Amniotic stem cell (primary cell): ENCODE results near the gene ZNF19.

Experiments used
- DNase-seq: peaks from one replicate; lab custom pipeline; 2025; lab: John Stamatoyannopoulos, UW

The ZNF19 gene

DNA sequence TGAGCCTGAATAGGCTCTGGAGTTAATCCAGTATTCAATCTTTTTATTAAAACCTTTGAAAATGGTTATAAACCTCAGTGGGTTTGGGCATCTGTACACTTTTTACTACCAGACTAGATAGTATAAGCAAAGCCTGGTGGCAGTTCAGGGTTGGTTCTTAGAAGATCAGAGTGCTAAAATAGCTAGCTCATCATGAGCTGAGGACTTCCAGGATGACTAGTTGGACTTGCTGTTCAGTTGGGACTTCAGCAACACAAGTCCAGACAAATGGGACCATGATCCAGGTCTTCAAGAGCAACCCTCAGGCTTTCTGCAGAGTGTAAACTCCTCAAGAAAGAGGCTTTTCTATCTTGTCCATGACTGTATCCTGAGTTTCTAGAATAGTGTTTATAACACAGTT is 1.2 kb upstream of the ZNF19 start:
- no peak for DNase-seq

DNA sequence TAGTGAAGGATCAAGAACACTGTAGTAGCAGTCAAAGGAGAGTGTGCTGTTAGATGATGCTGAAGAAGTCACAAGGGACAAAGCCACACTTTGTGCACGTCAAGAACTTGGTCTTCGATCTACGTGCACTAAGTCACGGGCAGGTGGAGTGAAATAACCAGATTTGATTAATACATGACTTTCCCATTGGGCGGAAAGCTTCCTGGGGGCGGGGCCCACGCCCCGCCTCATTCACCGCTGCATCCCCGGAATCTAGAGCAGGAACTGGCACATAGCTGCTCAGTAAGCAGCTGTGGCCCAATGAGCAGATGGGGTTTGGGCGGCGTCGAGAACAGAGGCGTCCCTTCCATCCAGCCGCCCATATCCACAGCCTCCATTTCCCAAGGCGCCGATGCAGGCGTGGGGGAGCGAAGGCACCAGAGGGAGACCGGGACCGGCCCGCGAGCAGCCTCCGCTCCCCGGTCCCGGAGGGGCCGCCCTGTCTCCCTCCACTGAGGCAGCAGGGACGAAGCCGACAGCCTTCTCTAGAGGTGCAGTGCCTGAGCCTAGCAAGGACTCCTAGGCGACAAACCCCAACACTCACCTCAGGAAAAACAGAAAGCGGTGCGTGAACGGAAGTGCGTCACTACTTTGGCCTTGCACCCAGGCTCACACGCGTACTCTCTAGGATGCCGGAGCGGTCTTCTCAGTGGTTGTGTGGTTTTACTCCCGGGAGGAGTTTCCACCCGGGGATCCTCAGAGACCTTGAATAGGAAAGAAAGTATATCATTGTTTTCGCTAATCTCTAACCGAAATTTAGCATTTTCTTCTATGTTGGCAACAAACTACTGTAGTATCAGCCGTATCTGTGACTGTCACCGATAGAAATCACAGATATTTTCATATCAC is 4.9 kb downstream of the ZNF19 start:
- peak; percentile 85 for DNase-seq

DNA sequence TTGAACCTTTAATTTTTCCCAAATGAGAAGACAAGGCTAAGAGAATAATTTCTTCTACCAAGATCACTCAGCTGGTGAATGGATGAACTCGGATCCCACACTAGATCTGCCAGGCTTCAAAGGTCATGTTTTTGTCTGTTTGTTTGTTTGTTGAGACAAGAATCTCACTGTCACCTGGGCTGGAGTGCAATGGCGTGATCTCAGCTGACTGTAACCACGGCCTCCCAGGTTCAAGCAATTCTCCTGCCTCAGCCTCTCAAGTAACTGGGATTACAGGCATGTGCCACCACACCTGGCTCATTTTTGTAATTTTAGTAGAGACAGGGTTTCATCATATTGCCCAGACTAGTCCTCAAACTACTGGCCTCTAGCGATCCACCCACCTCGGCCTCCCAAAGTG is 6.6 kb downstream of the ZNF19 start:
- DNase-seq: no peak

DNA sequence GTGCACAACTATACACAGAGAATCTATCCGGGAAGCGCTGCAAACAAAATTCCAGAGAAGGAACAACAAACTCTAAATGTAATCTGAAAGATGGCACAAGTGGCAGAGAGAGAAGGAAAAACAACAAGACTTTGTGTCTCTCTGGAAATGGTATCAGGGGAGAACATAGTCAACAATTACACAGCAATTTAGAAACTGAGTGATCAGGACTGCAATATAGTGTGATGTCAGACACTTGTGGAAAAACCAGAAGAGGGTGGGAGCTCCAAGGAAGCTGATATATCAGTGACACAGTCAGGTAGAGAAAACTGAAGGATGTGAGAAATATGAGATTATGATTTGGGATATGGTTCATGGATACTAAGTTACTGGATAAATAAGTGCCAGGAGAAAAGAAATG is 8.2 kb downstream of the ZNF19 start:
- no peak for DNase-seq

DNA sequence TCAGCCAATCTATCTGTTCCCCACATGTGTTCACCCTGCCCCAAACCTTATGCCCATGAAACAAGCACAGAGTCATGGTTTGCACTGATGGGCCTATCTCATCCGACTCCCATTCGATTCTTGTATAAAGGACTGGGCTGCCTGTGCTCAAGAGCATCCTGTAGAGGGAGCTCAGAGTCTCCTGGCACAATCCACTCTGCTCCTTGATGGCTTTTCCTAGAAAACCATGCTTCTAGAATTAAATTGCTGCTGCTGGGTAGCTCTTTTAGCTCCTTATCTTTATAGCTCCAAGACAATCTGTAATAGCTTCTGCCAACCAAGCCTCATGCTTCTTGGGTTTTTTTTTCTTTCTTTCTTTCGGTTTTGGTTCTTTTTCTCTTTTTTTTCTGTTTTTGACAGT is 9.7 kb downstream of the ZNF19 start:
- no peak for DNase-seq

DNA sequence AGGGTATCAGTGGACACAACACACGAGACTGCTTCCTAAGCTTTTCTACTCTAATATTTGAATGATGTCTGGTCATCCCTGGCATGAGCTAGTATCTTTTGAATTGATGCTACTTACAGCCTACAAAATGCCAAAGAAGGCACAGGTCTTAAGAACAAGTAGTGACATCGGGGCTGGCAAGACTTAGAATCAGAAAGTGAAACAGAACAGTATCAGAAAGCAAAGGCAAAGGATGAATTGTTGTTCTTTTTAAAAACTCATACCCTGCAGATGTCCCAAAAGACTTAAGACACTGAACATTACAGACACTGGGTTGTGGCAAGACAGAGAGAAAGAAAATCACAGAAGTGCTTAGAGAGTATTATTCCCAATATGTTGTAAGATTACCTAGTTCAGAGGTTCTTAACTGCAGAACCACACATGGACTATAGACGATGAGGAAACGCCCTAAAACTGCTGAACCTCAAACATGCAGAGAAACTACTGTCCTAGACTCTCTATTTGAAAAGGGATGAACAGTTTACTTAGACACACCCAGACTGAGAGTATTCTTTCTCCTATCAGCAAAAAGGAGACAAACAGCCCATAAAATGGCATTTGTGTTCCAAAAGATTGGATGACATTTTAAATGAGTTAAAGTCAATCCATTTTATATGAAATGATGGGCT is 12.5 kb downstream of the ZNF19 start:
- DNase-seq: no peak

DNA sequence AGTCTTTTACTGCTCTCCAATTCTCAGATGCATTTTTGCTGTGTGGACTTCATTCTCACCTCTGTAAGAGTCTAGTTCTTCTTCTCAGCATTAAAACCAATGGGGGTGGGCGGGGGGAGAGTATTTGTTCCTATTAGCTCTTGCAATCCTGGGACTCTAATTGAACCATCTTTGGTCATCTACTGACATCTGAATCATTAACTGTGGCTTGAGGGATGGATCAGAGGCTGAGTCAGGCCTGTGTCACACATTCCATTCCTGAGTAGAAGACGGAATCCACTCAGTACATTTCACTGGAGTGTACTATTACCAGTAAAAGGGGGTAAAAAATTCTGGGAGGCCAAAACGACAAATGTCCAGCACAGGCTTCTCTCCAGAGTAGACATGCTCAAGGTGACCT is 14.3 kb downstream of the ZNF19 start:
- peak; percentile 54 for DNase-seq

DNA sequence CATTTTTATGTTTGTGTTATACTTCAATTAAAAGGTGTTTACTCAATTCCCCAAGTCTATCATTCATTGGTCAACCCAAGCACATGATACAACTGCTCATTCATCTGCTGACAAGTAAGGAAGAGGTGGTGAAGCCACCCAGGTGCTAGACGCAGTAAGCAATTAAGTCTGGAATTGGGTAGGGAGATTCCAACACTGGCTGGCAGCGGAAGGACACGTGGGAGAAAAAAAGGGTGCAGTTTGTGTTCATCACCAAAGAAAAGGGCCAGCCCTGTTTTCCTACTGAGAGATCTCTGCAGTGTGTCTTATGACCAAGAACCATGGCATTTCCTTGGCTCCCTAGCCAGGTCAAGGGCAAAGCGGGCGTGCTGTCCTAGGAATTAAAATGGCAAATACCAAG is 15.2 kb downstream of the ZNF19 start:
- DNase-seq: no peak

DNA sequence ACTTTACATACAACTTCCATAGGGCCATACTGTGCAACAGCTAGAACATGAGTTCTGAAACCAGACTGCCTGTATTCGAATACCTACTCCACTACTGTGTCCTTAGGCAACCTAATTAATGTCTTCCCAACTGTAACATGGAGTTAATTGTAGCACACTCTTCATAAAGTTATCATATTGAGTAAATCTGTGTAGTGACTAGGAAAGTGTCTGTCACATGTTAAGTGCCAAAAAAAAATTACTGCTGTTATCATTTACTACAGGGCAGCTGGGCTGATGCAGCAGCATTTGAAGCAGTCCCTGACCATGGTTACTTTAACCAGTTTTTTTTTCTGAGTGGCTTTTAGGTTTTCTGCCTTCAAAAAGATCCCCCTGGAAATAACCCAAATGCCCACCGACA is 16.2 kb downstream of the ZNF19 start:
- no peak for DNase-seq

DNA sequence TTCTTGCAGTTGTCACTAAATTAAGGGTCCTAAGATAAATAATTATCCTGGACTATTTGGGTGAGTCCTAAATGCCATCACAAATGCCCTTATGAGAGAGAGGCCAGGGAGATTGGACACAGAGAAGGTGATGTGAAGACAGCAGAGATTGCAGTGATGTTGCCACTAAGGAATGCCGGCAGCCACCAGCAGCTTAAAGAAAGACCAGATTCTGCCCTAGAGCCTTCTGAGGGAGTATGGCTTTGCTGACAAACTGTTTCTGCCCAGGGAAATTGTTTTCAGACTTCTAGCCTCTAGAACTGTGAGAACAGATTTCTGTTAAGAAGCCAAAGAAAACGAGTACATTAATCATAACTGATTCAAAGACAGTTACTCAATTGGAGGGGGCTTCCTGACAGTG is 17.1 kb downstream of the ZNF19 start:
- no peak for DNase-seq

DNA sequence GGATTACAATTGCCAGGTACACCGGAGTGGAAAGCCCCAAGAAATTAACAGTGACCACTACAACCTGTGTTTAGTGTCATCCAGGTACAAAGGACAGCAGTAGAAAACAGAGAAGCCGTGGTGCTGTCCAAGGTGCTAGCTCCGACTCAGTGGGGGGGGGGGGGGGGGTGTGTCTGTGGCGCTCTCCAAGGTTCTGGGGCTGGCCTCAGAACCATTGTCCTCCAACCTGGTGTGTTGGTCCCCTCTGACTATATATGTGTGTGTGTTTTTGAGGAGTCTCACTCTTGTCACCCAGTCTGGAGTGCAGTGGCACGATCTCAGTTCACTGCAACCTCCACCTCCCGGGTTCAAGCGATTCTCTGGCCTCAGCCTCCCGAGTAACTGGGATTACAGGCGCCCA is 21.3 kb downstream of the ZNF19 start:
- no peak for DNase-seq

DNA sequence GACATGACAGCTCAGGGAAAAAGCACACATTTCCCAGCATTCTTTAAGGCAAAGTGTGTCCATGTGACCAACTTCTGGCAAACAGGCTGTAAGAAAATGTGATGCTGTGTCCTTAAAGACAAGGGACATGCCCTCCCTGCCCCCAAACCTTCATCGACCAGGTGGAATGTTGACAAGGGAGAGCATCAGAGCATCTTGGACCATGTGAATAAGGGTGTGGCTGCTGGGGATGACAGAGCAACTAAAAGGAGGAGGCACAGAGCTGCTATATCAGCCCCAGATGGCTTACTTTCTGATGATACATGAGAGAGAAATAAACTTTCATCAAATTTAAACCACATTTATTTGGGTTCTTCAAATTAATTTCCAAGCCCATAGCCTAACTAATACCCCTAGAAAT is 24.9 kb downstream of the ZNF19 start:
- DNase-seq: no peak

DNA sequence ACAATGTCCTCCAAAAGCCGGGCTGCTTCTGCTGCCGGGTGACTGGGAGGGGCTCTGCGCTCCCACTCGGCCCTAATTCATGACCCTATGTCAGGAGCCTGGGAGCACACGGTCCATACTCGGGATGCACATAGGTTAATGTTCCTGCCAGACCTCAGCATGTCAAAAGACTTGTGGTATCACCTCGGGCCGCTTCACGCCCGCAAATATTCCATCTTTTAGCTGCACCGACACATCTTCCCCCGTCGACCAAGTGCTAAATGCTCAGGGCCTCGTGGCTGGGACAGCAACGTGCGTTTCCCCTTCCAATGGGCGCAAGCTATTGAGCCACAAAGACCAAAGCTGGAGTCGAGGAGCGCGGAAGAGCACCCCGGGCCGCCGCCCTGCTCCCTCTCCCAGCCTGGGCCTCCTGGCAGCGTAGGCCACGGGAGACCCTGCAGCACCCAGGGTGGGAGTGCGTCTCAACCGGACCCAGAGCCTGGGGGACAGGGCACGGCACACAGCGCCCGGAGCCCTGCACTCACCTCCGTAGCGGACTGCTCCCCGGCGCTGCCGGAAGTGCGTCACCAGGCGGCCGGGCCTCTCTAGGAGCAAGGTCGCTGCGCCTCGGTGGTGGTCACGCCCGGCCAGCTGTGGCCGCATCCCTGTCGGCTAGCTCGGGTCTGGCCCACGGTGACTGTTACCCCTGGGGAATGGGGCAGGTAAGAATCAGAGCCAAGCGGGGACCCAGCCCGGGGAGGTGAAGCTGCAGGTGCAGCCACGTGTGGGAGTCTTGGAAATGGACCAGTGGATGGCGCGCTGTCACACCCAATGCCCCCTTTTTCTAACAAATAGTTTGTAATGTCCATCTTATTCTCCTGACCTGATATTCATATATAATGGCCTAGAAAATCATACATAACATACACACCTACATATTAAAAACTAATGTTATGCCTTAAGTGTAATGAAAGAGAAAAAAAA is 27.2 kb downstream of the ZNF19 start, which contains the start of gene ZNF23:
TSS of gene ZNF23 (minus strand) at position 562 of the 963 bp plus-strand sequence. CDS start 5,451 bp downstream, outside the sequence.
- DNase-seq: peak; percentile 13

DNA sequence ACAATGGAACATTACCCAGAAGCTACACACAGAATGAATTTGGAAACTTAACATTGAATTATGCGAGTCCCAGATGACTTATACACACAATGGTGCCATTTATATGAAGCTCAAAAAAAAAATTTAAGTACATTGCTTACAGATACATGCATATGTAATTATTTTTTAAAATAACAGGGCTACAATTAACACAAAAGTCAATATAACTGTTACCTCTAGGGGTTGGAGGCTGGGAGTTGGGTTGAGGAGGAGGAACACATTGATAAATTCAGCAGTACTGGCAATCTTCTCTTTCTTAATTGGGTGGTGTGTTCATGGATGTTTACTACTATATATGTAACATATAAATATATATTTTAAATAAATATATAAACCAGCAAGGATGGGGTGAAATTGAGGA is 28.2 kb downstream of the ZNF19 start:
- no peak for DNase-seq

DNA sequence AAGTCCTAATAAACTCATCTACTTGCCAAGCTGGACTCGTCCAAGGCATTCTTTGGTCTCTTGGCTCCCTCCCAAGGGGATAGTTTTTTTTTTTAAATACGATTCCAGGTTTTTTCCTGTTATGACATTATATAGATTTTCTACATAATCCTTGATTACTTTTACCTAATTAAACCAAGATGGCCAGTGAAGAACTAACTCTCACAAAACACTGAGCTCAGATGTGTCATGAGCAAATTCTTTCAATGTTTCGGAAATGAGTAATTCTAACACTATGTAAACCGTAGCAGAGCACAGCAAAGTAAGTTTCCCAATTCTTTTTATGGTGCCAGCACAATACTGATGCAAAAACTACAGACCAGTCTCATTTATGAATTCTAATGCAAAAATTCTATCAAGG is 28.9 kb downstream of the ZNF19 start:
- peak; percentile 47 for DNase-seq

DNA sequence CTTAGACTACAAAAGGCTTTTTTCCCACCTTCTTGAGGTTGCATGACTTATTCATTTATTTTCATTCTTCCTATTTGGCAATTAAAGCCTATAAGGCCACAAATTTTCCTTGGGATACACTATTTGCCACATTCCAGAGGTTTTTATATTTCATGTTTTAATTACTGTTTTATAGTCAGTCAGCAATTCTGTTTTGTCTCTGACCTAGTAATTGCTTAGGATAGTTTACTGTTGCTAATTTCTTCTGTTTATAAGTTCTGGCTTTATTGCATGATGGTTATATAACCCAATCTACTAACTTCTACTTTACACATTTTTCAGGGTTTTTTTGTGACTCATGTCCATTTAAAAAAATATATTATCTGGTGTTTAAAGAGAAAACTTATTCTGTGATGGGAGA is 29.6 kb downstream of the ZNF19 start:
- no peak for DNase-seq

DNA sequence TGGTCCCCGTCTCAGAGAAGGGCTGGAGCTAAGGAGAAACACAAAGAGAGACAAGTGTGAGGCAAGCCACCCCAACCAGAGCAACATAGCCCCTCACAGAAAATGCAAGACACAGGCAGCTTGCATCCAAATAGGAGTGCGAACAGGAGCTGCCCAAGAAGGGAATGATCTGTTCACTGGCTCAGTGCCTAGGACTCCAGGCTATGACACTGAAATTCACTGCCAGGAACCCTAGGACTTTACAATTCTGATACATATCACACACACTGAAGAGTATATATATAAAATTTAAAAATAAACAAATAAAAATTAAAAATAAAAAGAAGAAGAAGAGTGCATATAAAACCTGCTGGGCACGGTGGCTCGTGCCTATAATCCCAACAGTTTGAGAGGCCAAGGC is 32.3 kb downstream of the ZNF19 start:
- no peak for DNase-seq

DNA sequence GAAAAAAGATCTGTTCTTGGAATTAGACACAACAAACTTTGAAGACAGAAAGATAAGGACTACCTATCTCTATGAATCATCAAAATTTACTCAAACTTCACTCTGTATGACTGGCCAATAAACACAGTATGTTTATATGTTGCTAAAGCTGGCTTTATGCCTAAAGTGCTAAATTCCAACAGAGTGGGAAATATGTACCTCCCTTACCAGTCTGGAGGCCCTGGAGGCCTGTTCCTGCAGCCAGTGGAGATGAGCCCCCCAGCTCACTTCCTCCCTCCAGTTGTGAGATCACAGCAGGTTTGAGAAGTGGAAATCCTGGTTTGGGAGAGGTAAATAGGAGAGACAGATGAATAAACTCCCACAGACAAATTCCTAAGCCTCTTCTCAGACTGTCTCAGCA is 36.1 kb downstream of the ZNF19 start:
- DNase-seq: no peak

DNA sequence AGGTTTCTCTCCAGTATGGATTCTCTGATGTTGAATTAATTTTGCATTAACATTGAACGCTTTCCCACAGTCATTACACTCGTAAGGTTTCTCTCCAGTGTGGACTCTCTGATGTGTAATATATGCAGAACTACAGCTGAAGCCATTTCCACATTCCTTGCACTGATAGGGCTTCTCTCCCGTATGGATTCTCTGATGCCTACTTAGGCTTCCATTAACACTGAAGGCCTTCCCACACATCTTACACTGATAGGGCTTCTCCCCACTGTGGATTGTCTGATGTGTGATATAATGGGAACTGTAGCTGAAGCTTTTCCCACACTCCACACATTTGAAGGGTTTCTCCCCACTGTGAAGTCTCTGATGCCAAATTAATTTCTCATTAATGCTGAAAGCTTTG is 40.1 kb downstream of the ZNF19 start:
- no peak for DNase-seq

DNA sequence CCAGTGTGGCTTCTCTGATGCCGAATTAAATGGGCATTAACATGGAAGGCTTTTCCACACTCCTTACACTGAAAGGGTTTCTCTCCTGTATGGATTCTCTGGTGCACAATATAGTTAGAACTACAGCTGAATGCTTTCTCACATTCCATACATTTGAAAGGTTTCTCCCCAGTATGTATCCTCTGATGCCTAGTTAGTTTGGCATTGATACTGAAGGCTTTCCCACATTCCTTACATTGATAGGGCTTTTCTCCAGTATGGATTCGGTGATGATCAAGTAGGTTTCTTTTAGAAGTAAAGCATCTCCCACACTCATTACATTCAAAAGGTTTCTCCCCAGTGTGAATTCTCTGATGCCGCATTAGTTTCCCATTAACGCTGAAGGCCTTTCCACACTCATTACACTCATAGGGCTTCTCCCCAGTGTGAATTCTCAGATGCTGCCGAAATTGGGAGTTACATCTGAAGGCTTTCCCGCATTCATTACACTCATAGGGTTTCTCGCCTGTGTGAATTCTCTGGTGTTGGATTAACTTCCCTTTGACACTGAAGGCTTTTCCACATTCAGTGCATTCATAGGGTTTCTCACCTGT is 40.8 kb downstream of the ZNF19 start:
- DNase-seq: no peak

DNA sequence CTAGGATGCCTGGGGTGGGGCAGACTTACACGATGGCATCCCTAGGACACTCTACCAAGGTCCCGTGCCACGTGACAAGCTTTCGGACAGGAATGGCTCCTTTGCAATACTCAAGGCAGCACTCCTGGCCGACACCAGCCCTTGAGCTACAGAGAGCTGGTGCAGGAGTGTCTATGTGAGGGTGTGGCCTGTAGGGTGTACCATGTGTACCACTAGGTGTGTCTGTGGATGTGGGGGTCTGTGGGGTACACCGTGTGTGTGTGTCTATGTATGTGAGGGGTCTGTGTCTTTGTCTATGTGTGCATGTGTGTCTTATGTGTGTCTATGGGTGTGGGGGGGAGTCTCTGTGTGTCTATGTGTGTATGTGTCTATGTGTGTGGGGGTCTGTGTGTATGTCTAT is 45.4 kb downstream of the ZNF19 start:
- no peak for DNase-seq

DNA sequence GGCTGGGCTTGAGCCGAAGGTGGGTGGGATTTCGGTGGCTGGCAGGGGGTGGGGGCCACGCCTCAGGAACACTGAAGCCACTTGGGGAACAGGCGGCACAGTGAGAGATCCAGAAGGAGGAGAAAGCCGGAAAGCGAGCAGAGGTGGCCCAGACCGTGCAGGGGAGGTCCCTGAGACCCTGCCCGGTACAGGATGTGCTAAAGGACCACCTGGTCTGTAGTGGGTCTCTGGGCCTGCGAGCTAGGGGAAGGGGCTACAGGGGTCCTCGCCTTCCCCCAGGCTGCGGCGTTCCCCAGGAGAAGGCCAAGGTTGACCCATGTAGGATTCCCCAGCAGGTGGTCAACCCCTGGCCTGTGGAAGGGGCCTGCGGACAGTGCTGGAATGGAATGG is 47.1 kb downstream of the ZNF19 start, which contains the start of gene TLE7:
TSS of gene TLE7 (minus strand) at position 4 of the 390 bp plus-strand sequence. CDS start 8,730 bp downstream, outside the sequence.
- no peak for DNase-seq
